Measurements from ENCODE around the gene THBS1.

The THBS1 gene

DNA sequence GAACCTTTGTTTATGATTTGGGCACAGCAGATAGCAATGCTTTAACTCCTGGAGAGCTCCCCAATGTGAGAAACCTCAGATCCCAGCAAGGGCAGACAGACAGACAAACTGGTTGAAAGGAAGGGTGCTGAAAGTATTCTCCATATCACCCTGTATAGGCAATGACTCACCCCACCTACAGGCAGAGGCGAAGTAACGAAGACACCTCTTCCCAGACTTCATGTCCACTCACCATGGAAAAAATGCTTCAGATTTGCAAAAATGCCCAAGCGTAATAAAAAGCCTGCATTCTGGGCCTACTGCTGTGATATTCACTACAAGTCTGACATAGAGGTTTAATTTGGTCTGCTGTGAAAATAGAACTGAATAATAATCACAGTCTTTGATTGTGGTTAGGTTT is 50.5 kb downstream of the THBS1 start:
- no peak for DNase-seq (ENCODE audit: low read depth, low spot score)

DNA sequence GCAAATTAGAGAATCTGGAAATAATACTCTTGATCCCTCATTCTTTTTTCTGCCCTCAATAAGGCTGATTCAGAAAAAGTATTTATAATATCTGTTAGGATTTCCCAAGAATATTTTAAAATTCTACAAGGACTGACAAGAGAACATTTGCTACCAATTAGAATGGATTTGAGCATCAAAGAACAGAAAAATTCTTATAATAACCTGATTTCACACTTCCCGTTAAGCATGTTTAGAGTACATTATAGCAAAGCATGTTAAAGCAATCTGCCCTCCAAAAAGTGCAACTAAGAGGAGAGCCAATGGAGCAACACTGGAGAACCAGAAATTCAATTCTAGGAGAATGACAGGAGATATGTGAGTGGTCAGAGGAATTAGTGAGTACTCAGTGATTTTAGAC is 57.2 kb downstream of the THBS1 start:
- DNase-seq (ENCODE audit: low read depth, low spot score): no peak

DNA sequence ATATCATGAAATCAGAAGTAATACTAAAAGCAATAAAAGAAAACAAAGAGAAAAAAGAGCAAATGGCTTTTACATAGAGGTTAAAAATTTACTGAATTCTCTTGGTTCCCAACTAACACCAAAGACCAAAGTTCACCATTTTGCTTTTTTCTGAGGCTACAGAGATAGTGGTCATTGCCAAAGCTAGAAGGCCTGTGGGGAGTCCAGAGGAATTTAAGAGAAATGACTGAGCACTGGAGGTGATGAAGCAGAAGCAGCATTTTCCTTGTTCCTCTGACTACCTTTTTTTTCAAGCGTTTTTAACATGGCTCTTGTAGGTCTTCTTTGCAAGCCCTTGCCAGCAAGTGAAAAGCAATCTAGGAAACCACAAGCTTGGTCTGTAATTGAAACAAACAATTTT is 58.2 kb downstream of the THBS1 start:
- DNase-seq (ENCODE audit: low read depth, low spot score): no peak

DNA sequence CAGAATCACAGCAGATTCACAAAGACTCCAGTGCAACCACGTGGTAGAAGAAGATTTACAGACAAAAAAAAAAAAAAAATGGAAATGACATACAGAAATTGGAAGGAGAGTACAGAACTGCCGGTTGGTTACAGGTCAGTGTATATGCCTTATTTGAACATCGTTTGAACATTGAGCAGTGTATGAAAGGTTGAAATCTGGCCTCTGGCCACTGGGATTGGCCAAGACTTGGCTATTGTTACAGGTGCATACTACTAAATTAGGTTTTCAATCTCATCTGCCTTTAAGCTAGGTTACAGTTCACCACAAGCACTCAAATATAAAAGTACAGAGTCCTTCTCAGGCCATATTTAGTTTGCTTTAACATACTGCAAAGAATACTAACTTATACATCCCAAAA is 59.8 kb downstream of the THBS1 start:
- no peak for DNase-seq (ENCODE audit: low read depth, low spot score)

DNA sequence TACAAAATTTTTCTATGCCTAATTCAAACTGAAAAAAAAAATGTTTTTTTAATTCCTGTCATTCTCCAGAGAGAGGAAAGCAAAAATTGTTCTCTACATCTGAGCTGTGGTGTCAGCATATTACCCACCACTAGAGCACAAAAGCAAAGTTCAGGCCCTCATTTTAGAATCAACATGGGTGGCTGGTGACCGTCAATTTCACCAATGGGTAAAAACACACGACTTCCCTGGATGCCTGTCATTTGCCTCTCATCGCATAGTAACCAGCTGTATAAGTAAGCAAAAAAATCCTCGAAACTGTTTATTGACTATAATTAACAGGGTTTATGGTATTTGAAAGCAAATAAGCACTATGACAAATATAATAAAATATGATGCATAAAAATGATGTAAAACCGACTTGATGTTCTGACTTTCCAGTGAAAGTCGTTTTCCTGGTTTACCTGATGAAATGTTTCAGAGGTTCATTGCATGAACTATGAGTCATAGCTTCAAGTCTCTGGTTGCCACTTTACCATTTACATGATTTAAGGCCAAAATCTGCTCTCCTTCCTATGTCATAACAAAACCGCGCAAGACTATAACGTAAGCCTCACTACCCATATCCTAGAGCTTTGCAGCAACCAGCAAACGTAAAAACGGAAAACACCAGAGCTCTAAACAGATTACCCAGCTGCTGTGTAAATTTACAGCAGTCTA is 60.5 kb downstream of the THBS1 start:
- DNase-seq (ENCODE audit: low read depth, low spot score): no peak

DNA sequence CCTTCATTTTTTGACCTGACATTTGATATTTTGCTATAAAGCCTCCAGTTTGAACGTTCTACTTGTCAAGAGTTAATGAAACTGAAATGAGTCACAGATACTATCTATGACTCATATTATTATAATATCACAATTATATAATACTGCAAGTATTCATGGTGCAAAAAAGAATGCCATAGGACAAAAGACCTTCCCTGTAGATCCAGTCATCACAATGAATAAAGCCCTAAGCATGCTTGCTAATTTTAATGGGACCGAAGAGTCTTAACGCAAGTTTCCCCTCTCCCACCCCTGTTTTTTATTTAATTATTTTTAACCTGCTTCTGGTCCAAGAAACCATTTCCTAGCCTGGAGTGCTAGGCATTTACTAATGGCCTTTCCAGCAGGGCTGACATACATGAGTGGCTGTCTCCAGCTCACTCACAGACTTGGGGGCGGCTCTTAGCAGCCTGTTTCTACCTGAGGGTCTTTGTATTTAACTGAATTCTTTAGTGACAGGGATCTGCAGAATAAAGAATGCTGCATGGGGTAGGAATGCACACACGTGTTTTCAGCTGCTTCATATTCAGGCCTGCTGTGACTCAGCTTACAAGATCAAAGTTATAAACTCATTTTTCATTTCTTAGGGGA is 61.2 kb downstream of the THBS1 start:
- DNase-seq (ENCODE audit: low read depth, low spot score): no peak

DNA sequence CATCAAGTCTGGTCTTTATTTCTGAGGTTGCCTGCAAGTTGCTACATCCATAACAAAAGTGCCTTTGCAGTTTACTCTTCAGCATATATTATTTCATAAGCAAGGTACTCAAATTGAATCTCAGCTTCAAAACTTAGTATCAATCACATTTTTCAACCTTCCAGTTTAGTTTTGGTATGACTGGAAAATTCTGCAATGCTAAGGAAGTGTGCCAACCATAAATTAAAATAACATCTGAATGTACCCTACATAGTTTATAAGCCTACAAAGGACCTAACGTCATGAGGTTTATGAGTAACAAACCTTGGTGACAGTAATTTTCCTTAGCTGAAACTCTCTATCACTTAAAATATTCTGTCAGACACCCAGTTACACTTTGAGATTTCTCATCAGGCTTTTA is 62.8 kb downstream of the THBS1 start:
- no peak for DNase-seq (ENCODE audit: low read depth, low spot score)

DNA sequence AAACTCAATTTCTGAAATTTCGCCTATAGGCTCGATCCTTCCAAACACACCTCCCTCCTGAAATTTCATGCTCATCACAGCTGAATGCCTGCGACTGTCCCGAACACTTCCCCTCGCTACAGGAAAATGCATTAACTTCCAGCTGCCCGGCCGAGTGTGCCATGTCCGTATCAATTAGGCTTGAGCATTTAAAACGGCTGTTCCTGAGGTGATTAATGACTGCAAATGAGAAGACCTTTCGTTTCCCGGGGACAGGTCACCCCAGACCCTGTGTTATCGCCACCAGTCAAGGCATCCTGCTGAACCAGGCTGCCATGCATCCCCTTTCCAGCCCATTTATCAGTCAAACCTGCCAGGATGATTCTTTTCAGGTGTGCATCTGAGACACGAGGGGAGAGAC is 63.3 kb downstream of the THBS1 start:
- DNase-seq (ENCODE audit: low read depth, low spot score): no peak

DNA sequence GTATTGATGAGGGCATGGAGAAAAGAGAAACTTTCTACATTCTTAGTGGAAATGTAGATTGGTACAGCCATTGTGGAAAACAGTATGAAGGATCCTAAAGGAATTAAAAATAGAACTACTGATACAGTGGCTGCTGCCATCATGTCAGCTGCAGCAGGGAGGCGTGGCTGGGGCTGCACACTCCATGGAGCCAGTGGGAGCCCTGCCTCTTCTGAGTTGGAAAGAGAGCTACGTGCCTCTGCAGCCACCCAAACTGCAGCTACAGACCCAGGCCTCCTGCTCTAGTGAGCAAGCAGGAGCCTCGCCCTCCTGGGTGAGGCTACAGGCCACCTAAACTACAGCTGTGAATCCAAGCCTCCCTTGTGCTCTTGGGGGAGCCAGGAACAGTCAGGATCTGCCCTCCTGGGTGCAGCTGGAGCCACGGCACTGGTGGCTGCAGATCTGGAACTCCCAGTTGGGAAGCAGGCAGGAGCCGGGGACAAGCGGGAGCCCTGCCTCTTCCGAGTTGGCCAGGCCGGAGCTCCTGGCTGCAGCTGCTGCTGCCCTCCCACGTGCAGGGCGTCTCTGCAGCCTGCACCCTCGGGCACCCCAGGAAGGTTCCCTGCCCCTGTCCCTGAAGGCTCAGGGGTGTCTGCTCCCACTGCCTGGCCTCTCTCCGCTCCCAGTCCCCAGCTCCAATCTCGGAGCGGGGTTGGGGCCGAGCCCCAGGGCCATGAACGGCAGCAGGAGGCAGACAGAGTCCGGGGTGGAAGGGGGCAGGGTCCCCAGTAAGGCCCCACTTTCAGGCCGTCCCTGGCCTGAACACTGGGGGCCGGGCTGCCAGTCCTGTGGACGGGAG is 64.5 kb downstream of the THBS1 start:
- no peak for DNase-seq (ENCODE audit: low read depth, low spot score)

DNA sequence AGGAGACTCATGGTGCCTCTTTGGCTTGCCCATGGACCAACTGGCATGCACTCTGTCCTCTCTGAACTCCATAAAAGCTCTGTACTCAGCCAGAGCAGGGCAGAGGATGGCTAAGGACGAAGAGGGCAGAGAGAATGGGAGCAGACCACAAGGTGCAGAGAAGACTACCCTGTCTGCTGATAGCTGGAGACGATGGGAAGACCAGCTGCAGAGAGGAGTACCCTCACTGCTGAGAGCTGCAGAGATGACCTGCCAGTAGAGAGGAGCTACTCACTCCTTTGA is 65.0 kb downstream of the THBS1 start:
- DNase-seq (ENCODE audit: low read depth, low spot score): no peak

DNA sequence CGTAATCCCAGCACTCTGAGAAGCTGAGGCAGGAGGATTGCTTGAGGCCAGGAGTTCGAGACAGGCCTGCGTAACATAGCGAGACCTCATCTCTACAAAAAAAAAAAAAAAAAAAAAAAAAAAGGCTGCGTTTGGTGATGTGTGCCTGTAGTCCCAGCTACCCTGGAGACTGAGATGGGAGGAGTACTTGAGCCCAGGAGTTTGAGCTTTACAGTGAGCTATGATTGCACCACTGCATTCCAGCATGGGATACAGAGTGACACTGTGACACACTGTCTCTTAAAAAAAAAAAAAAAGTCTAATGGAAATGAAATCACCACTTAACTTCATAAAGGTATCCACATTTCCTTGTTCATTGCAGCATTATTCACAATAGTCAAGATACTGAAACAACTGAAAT is 65.5 kb downstream of the THBS1 start:
- no peak for DNase-seq (ENCODE audit: low read depth, low spot score)

All from brain pericyte (primary cell).